ENCODE measurements around the gene TBKBP1. TPM values are rescaled to one million over a fixed set of nuclear protein-coding genes. Genes with fewer than 3 reads are reported as not detected.
A peak's percentile ranks its signal among the peaks of the same experiment; 100 is the strongest.

TBKBP1 gene
- total and polyA plus RNA-seq, 2 donors from 2014 or later = 10.1 to 11.2 TPM

- H3K36me3 ChIP-seq (ENCODE audit: control insufficient read depth in 2 of 3, insufficient read depth in 3 of 3, low read length in 3 of 3) = no peaks in the 10 kb centered on the region
- no peak for DNase-seq
- H3K9me3 ChIP-seq (ENCODE audit: control insufficient read depth in 2 of 3, insufficient read depth in 1 of 3, low read length in 3 of 3) = no peaks in the 10 kb centered on the region
- FAIRE-seq = no peak
- H3K4me3 ChIP-seq (ENCODE audit: low read length in 3 of 3) = no peak overlapping the region
- no peak overlapping the region for H3K9ac ChIP-seq (ENCODE audit: low read length in 3 of 3)
- peaks cover 6 to 44% (median 26%) of the 10 kb centered on the region in 3 donors for H3K4me1 ChIP-seq (ENCODE audit: control insufficient read depth in 2 of 3, insufficient read depth in 2 of 3, low read depth in 1 of 3, low read length in 3 of 3)
- no peak overlapping the region for H3K27ac ChIP-seq (ENCODE audit: low read depth in 2 of 2, low read length in 2 of 2)
- intact Hi-C loops (cut with DNase I) = no loop called here
- H3K27me3 ChIP-seq (ENCODE audit: control insufficient read depth, insufficient read depth, low read length) = no peaks in the 10 kb centered on the region
- TF ChIP-seq CTCF (IDR thresholded peaks at IDR 0.05; ENCODE audit: borderline replicate concordance, extremely low read depth, insufficient read depth) = no peak
Measured at GRCh38 chr17:47690121-47690520, 3.8 kb upstream of the TBKBP1 start.

- no peaks in the 10 kb centered on the region for H3K27me3 ChIP-seq (ENCODE audit: control insufficient read depth, insufficient read depth, low read length)
- TF ChIP-seq CTCF (IDR thresholded peaks at IDR 0.05; ENCODE audit: borderline replicate concordance, extremely low read depth, insufficient read depth) = no peak
- no peak for DNase-seq
- no peak overlapping the region for H3K9ac ChIP-seq (ENCODE audit: low read length in 3 of 3)
- intact Hi-C loops (cut with DNase I) = no loop called here
- no peak overlapping the region for H3K4me3 ChIP-seq (ENCODE audit: low read length in 3 of 3)
- H3K36me3 ChIP-seq (ENCODE audit: control insufficient read depth in 2 of 3, insufficient read depth in 3 of 3, low read length in 3 of 3) = peaks cover 0 to 3% (median 2%) of the 10 kb centered on the region in 3 donors
- peaks cover 6 to 29% (median 23%) of the 10 kb centered on the region in 3 donors for H3K4me1 ChIP-seq (ENCODE audit: control insufficient read depth in 2 of 3, insufficient read depth in 2 of 3, low read depth in 1 of 3, low read length in 3 of 3)
- peak overlapping the region in 1 of 2 donors; percentile 7 for H3K27ac ChIP-seq (ENCODE audit: low read depth in 2 of 2, low read length in 2 of 2)
- no peak for FAIRE-seq
- H3K9me3 ChIP-seq (ENCODE audit: control insufficient read depth in 2 of 3, insufficient read depth in 1 of 3, low read length in 3 of 3) = no peaks in the 10 kb centered on the region
Measured at GRCh38 chr17:47692137-47692894, 1.6 kb upstream of the TBKBP1 start.

GRCh38 chr17:47692895-47693730 lies 848 bp upstream of the TBKBP1 start:
- no peak for TF ChIP-seq CTCF (IDR thresholded peaks at IDR 0.05; ENCODE audit: borderline replicate concordance, extremely low read depth, insufficient read depth)
- H3K4me1 ChIP-seq (ENCODE audit: control insufficient read depth in 2 of 3, insufficient read depth in 2 of 3, low read depth in 1 of 3, low read length in 3 of 3) = peaks cover 6 to 24% (median 16%) of the 10 kb centered on the region in 3 donors
- intact Hi-C loops (cut with DNase I) = no loop called here
- H3K27me3 ChIP-seq (ENCODE audit: control insufficient read depth, insufficient read depth, low read length) = no peaks in the 10 kb centered on the region
- DNase-seq = peak in 1 of 5 donors; percentile 35
- H3K9ac ChIP-seq (ENCODE audit: low read length in 3 of 3) = peak overlapping the region in 2 of 3 donors; percentile 3 to 20
- no peaks in the 10 kb centered on the region for H3K9me3 ChIP-seq (ENCODE audit: control insufficient read depth in 2 of 3, insufficient read depth in 1 of 3, low read length in 3 of 3)
- H3K36me3 ChIP-seq (ENCODE audit: control insufficient read depth in 2 of 3, insufficient read depth in 3 of 3, low read length in 3 of 3) = peaks cover 0 to 4% (median 2%) of the 10 kb centered on the region in 3 donors
- H3K4me3 ChIP-seq (ENCODE audit: low read length in 3 of 3) = peak overlapping the region; percentile 15 to 48 (median 44)
- no peak for FAIRE-seq
- peak overlapping the region; percentile 5 to 17 for H3K27ac ChIP-seq (ENCODE audit: low read depth in 2 of 2, low read length in 2 of 2)
